Measurements from ENCODE around the gene C1orf116. TPM values are rescaled to one million over a fixed set of nuclear protein-coding genes. Genes with fewer than 3 reads are reported as not detected.

The C1orf116 gene
- total RNA-seq, 1 experiment from 2014 or later = 8.7 TPM

DNA sequence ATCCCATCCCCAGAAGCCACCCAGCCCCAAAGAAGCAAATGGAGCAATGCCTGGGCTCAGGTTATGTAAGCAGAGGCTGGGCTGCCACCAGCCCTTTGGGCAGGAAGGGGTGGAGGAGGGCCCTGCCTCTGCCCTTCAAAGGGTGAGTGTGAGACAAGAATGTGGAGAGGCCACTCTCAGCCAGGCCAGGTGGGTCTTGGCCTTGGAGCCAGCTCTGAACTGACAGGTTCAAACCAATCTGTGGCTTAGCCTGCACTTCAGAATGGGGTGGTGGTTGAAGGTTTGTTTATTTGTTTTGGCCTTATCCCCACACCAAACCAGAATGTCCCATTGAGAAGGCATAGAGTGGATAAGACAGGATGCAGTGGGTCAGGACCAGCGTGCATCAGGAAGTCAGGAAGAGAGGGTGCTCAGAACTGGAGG lies 29.8 kb downstream of the C1orf116 start:
- Mint-ChIP-seq H3K36me3 (ENCODE audit: insufficient read depth, unreplicated experiment) (peaks cover 4% of the 10 kb centered on the region), H3K4me3 (ENCODE audit: unreplicated experiment) (no peak overlapping the region), H3K4me1 (ENCODE audit: low read depth, unreplicated experiment) (peaks cover 61% of the 10 kb centered on the region), H3K9me3 (ENCODE audit: unreplicated experiment) (peaks cover 6% of the 10 kb centered on the region), H3K27ac (ENCODE audit: unreplicated experiment) (peak overlapping the region; percentile 81), H3K27me3 (ENCODE audit: insufficient read depth, unreplicated experiment) (no peaks in the 10 kb centered on the region)
- ChIA-PET POLR2A (no interaction called here), CTCF (interaction anchor here (1.5 kb wide), 2 partner anchors 21 to 30 kb away, joined by 3 to 4 read pairs; partner anchors contain the start of gene C1orf116)
- Histone ChIP-seq H3K4me3 (ENCODE audit: low read depth, low read length) (no peak overlapping the region), H3K36me3 (ENCODE audit: control insufficient read depth, insufficient read depth, low read length) (no peaks in the 10 kb centered on the region), H3K4me1 (peaks cover 51% of the 10 kb centered on the region), H3K27me3 (replicated peaks; ENCODE audit: control insufficient read depth, insufficient read depth, low read length) (no peaks in the 10 kb centered on the region), H3K9me3 (no peaks in the 10 kb centered on the region; the same call in 1 of the 2 replicates)
- peak; percentile 63 to 69 for DNase-seq
- intact Hi-C loops (cut with micrococcal nuclease; ENCODE audit: unreplicated experiment) = no loop called here
- no TSS peak for BruUV-seq (replicated peaks)
- TF ChIP-seq CTCF (IDR thresholded peaks at IDR 0.05; ENCODE audit: insufficient read depth in 1 of 2, low read depth in 1 of 2, low read length in 1 of 2, severe bottlenecking in 1 of 2, unreplicated experiment in 1 of 2) = no peak

- Mint-ChIP-seq H3K27me3 (ENCODE audit: insufficient read depth, unreplicated experiment) (no peaks in the 10 kb centered on the region), H3K4me1 (ENCODE audit: low read depth, unreplicated experiment) (peaks cover 50% of the 10 kb centered on the region), H3K36me3 (ENCODE audit: insufficient read depth, unreplicated experiment) (no peaks in the 10 kb centered on the region), H3K4me3 (ENCODE audit: unreplicated experiment) (no peak overlapping the region), H3K9me3 (ENCODE audit: unreplicated experiment) (no peaks in the 10 kb centered on the region), H3K27ac (ENCODE audit: unreplicated experiment) (peak overlapping the region; percentile 42)
- no peak for DNase-seq
- CTCF ChIA-PET = interaction anchor here (1.5 kb wide), 1 partner anchor 19 kb away, joined by 4 read pairs; no protein-coding TSS in a partner anchor
- POLR2A ChIA-PET = no interaction called here
- intact Hi-C loops (cut with micrococcal nuclease; ENCODE audit: unreplicated experiment) = no loop called here
- TF ChIP-seq CTCF (IDR thresholded peaks at IDR 0.05; ENCODE audit: insufficient read depth in 1 of 2, low read depth in 1 of 2, low read length in 1 of 2, severe bottlenecking in 1 of 2, unreplicated experiment in 1 of 2) = no peak
- Histone ChIP-seq H3K4me3 (ENCODE audit: low read depth, low read length) (no peak overlapping the region), H3K36me3 (ENCODE audit: control insufficient read depth, insufficient read depth, low read length) (no peaks in the 10 kb centered on the region), H3K9me3 (no peaks in the 10 kb centered on the region), H3K27me3 (replicated peaks; ENCODE audit: control insufficient read depth, insufficient read depth, low read length) (no peaks in the 10 kb centered on the region), H3K4me1 (peaks cover 41% of the 10 kb centered on the region)
- no TSS peak for BruUV-seq (replicated peaks)
Measured at GRCh38 chr1:207001492-207002245, 30.9 kb downstream of the C1orf116 start.

DNA sequence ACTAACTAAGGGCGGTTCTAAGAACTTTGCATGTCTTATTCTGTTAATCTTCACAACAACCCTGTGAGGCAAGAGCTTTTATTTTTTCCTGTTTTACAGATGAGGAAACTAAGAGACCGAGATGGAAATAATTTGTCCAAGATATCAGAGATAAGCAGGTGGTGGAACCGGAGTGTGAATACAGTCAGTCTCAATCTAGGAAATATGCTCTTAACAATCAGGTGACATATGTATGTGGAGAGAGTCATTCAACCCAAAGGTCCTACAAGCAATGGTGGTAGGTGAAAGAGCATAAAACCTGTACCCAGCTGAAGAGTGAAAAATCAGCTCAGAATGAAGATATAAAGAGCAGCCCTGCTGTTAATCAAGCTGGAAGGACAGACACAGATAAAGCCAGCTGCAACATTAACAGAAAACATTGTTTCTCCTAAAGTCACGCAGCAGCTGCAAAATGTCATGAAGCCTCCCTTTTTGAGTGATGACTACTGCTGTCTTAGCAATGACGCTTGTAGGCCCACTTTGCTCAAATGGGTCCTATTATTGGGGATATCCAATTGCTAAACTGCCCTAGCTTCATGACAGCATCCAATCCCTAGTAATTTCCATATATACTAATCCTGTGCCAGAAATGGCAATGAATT lies 31.8 kb downstream of the C1orf116 start:
- BruUV-seq (replicated peaks) = no TSS peak
- POLR2A ChIA-PET = no interaction called here
- H3K9me3 Mint-ChIP-seq (ENCODE audit: unreplicated experiment) = no peaks in the 10 kb centered on the region
- no peak for TF ChIP-seq CTCF (IDR thresholded peaks at IDR 0.05; ENCODE audit: insufficient read depth in 1 of 2, low read depth in 1 of 2, low read length in 1 of 2, severe bottlenecking in 1 of 2, unreplicated experiment in 1 of 2)
- CTCF ChIA-PET = no interaction called here
- Histone ChIP-seq H3K27me3 (replicated peaks; ENCODE audit: control insufficient read depth, insufficient read depth, low read length) (no peaks in the 10 kb centered on the region), H3K36me3 (ENCODE audit: control insufficient read depth, insufficient read depth, low read length) (no peaks in the 10 kb centered on the region), H3K9me3 (no peaks in the 10 kb centered on the region), H3K4me3 (ENCODE audit: low read depth, low read length) (no peak overlapping the region), H3K4me1 (peaks cover 32% of the 10 kb centered on the region)
- H3K27me3 Mint-ChIP-seq (ENCODE audit: insufficient read depth, unreplicated experiment) = no peaks in the 10 kb centered on the region
- no peak overlapping the region for H3K4me3 Mint-ChIP-seq (ENCODE audit: unreplicated experiment)
- no peak overlapping the region for H3K27ac Mint-ChIP-seq (ENCODE audit: unreplicated experiment)
- H3K36me3 Mint-ChIP-seq (ENCODE audit: insufficient read depth, unreplicated experiment) = no peaks in the 10 kb centered on the region
- no peak for DNase-seq
- intact Hi-C loops (cut with micrococcal nuclease; ENCODE audit: unreplicated experiment) = no loop called here
- peaks cover 44% of the 10 kb centered on the region for H3K4me1 Mint-ChIP-seq (ENCODE audit: low read depth, unreplicated experiment)
